ENCODE measurements around the gene CBX1. TPM values are rescaled to one million over a fixed set of nuclear protein-coding genes. Genes with fewer than 3 reads are reported as not detected.

CBX1 gene
- total and polyA plus RNA-seq, 2 donors from 2014 or later, result 37.8 to 40.2 TPM

DNA sequence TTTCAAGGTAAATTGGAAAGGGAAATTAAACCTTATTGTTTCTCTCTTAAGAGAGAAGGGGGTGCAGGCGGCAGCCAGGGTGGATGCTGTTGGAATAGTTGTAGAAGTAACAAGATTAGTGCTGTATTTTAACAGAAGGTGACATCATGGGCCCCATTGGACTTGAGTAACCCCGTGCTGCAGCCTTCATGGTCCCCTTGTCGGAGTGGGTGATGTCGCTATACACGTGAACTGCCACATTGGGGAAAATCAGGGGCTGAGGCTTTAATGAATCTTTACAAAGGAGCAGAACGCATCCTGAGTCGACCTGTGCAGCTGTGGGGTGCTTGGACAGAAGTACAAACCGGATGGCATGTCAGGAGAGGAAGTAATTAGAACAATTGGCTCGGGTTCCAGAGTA lies 9.5 kb upstream of the CBX1 start:
- Histone ChIP-seq H3K36me3 (ENCODE audit: control insufficient read depth in 2 of 3, insufficient read depth in 3 of 3, low read length in 3 of 3) (peaks cover 0 to 4% (median 4%) of the 10 kb centered on the region in 3 donors), H3K27me3 (ENCODE audit: control insufficient read depth, insufficient read depth, low read length) (no peaks in the 10 kb centered on the region), H3K27ac (ENCODE audit: low read depth in 2 of 2, low read length in 2 of 2) (no peak overlapping the region), H3K9ac (ENCODE audit: low read length in 3 of 3) (no peak overlapping the region), H3K4me1 (ENCODE audit: control insufficient read depth in 2 of 3, insufficient read depth in 2 of 3, low read depth in 1 of 3, low read length in 3 of 3) (peaks cover 0 to 6% (median 6%) of the 10 kb centered on the region in 3 donors), H3K4me3 (ENCODE audit: low read length in 3 of 3) (no peak overlapping the region), H3K9me3 (ENCODE audit: control insufficient read depth in 2 of 3, insufficient read depth in 1 of 3, low read length in 3 of 3) (no peaks in the 10 kb centered on the region)
- FAIRE-seq (no peak), DNase-seq (no peak)
- TF ChIP-seq, protein P1, sequence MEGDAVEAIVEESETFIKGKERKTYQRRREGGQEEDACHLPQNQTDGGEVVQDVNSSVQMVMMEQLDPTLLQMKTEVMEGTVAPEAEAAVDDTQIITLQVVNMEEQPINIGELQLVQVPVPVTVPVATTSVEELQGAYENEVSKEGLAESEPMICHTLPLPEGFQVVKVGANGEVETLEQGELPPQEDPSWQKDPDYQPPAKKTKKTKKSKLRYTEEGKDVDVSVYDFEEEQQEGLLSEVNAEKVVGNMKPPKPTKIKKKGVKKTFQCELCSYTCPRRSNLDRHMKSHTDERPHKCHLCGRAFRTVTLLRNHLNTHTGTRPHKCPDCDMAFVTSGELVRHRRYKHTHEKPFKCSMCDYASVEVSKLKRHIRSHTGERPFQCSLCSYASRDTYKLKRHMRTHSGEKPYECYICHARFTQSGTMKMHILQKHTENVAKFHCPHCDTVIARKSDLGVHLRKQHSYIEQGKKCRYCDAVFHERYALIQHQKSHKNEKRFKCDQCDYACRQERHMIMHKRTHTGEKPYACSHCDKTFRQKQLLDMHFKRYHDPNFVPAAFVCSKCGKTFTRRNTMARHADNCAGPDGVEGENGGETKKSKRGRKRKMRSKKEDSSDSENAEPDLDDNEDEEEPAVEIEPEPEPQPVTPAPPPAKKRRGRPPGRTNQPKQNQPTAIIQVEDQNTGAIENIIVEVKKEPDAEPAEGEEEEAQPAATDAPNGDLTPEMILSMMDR (IDR thresholded peaks at IDR 0.05; ENCODE audit: borderline replicate concordance, extremely low read depth, insufficient read depth), result no peak
- intact Hi-C loops (cut with DNase I), result no loop called here

- DNase-seq, result peak; percentile 95 to 97 (median 96)
- FAIRE-seq, result no peak
- intact Hi-C loops (cut with DNase I), result no loop called here
- Histone ChIP-seq H3K27ac (ENCODE audit: low read depth in 2 of 2, low read length in 2 of 2) (peak within 1 kb of the TSS; percentile 92 to 95), H3K36me3 (ENCODE audit: control insufficient read depth in 2 of 3, insufficient read depth in 3 of 3, low read length in 3 of 3) (no peaks in the 10 kb centered on the region), H3K9ac (ENCODE audit: low read length in 3 of 3) (peak within 1 kb of the TSS; percentile 92 to 96 (median 94)), H3K4me1 (ENCODE audit: control insufficient read depth in 2 of 3, insufficient read depth in 2 of 3, low read depth in 1 of 3, low read length in 3 of 3) (peaks cover 0 to 6% (median 6%) of the 10 kb centered on the region in 3 donors), H3K27me3 (ENCODE audit: control insufficient read depth, insufficient read depth, low read length) (no peaks in the 10 kb centered on the region), H3K9me3 (ENCODE audit: control insufficient read depth in 2 of 3, insufficient read depth in 1 of 3, low read length in 3 of 3) (no peaks in the 10 kb centered on the region), H3K4me3 (ENCODE audit: low read length in 3 of 3) (peak within 1 kb of the TSS; percentile 93 to 99 (median 94))
- TF ChIP-seq, protein P1 (IDR thresholded peaks at IDR 0.05; ENCODE audit: borderline replicate concordance, extremely low read depth, insufficient read depth), result no peak
Measured at GRCh38 chr17:48107137-48108055, 6.1 kb upstream of the CBX1 start, which contains the start of gene SNX11. SNX11 (plus strand) TSS chr17:48107766; CDS start chr17:48112044, 4,278 bp downstream.

- intact Hi-C loops (cut with DNase I), result no loop called here
- DNase-seq, result no peak
- Histone ChIP-seq H3K4me3 (ENCODE audit: low read length in 3 of 3) (peak overlapping the region; percentile 93 to 99 (median 94)), H3K27me3 (ENCODE audit: control insufficient read depth, insufficient read depth, low read length) (no peaks in the 10 kb centered on the region), H3K9me3 (ENCODE audit: control insufficient read depth in 2 of 3, insufficient read depth in 1 of 3, low read length in 3 of 3) (no peaks in the 10 kb centered on the region), H3K4me1 (ENCODE audit: control insufficient read depth in 2 of 3, insufficient read depth in 2 of 3, low read depth in 1 of 3, low read length in 3 of 3) (peaks cover 0 to 6% (median 6%) of the 10 kb centered on the region in 3 donors), H3K36me3 (ENCODE audit: control insufficient read depth in 2 of 3, insufficient read depth in 3 of 3, low read length in 3 of 3) (no peaks in the 10 kb centered on the region), H3K27ac (ENCODE audit: low read depth in 2 of 2, low read length in 2 of 2) (peak overlapping the region; percentile 92 to 95), H3K9ac (ENCODE audit: low read length in 3 of 3) (peak overlapping the region; percentile 92 to 96 (median 94))
- FAIRE-seq, result no peak
- TF ChIP-seq, protein P1 (IDR thresholded peaks at IDR 0.05; ENCODE audit: borderline replicate concordance, extremely low read depth, insufficient read depth), result no peak
Measured at GRCh38 chr17:48106802-48107136, 5.5 kb upstream of the CBX1 start.
